IPS-18a (cell line): ENCODE results near the gene RSPO3.

ENCODE experiments used
- H3K27ac ChIP-seq: one replicate; pipeline ENCODE4 v1.5.1; 2013; ENCODE audit warnings: low read length
- H3K27me3 ChIP-seq: one replicate; pipeline ENCODE4 v1.6.1; 2013; ENCODE audit warnings: mild to moderate bottlenecking, low read length; ENCODE audit not compliant: control insufficient read depth, insufficient read depth
- H3K36me3 ChIP-seq: one replicate; pipeline ENCODE4 v1.6.1; 2013; ENCODE audit warnings: low read depth, low read length; ENCODE audit not compliant: control insufficient read depth
- H3K4me1 ChIP-seq: one replicate; pipeline ENCODE4 v1.6.1; 2013; ENCODE audit warnings: low read depth, low read length; ENCODE audit not compliant: control insufficient read depth
- H3K4me3 ChIP-seq: one replicate; pipeline ENCODE4 v1.5.1; 2013; ENCODE audit warnings: low read length
- H3K9ac ChIP-seq: one replicate; pipeline ENCODE4 v1.6.1; 2013; ENCODE audit warnings: mild to moderate bottlenecking, low read length, moderate library complexity
- H3K9me3 ChIP-seq: one replicate; pipeline ENCODE4 v1.6.1; 2013; ENCODE audit warnings: low read depth, low read length; ENCODE audit not compliant: control insufficient read depth

RSPO3 gene

DNA sequence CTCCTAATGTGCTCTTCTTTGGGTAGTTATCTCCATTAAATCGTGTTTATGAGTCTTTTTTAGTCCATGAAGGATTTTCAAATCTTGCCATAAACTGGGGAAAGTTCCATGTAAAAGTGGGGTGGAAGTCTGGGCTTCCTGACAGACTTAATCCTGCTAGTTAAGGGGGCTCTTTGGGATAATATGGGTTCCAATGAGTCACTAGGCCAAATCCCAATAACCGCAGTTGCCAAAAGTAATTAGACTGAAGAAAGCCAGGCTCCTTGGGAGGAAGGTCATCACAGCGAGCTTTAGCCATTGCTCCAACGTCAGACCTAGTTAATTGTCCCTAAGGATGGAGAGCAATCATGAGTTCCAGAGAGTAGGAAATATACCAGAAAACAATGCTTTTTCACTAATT, 10.8 kb downstream of the RSPO3 start:
- no peaks in the 10 kb centered on the region for H3K36me3 ChIP-seq
- no peaks in the 10 kb centered on the region for H3K27me3 ChIP-seq
- no peaks in the 10 kb centered on the region for H3K9me3 ChIP-seq
- no peak overlapping the region for H3K4me3 ChIP-seq
- H3K4me1 ChIP-seq: no peaks in the 10 kb centered on the region
- no peak overlapping the region for H3K9ac ChIP-seq
- H3K27ac ChIP-seq: no peak overlapping the region

DNA sequence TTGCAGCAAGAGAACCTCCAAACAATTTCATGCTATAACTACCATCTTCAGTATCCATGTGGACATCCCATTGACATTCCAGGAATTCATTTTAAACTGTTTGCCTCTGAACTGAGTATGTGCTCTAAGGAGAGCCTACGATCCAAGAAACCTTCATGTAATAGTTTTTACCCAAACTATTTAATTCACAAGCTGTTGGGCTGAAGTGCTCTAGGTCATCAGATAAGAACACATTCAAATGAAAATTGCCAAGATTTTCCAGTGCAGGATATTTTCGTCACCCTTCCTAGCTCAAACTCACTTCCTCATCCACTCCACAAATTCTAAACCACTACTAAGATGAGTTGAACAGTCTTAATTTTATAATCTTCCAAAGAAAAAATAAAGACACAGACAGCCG, 12.8 kb downstream of the RSPO3 start:
- no peaks in the 10 kb centered on the region for H3K27me3 ChIP-seq
- no peak overlapping the region for H3K4me3 ChIP-seq
- H3K27ac ChIP-seq: no peak overlapping the region
- H3K36me3 ChIP-seq: no peaks in the 10 kb centered on the region
- H3K9ac ChIP-seq: no peak overlapping the region
- H3K4me1 ChIP-seq: no peaks in the 10 kb centered on the region
- H3K9me3 ChIP-seq: no peaks in the 10 kb centered on the region

DNA sequence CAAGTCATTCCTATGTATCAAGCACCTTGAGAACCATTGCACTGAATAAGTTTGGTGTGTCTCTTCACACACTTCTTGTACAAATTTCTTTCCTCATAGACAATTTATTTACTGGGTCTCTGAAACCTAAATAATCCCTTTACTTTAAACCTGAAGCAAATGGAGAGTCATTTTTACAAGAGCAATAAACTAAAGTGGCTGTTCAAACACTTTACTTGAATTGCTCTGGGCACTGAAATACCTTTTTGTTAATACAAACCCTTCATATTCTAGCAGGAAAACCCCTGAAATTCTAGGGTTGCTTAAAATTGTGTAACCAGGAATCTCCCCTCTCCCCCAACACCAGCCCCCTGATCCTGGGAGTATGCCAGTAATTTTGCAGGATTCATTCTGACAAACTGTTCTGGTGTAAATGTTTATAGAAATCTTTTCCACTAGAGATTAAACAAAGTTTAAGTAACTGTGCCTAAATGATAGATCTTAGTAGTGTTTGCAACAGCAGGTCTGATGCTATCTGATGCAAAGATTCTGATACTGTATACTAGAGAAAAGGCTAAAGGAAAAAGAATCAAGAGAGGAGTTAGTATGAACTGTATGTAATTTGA, 13.4 kb downstream of the RSPO3 start:
- Histone ChIP-seq H3K36me3 (no peaks in the 10 kb centered on the region), H3K27me3 (no peaks in the 10 kb centered on the region), H3K9me3 (no peaks in the 10 kb centered on the region), H3K27ac (no peak overlapping the region), H3K9ac (no peak overlapping the region), H3K4me1 (no peaks in the 10 kb centered on the region), H3K4me3 (no peak overlapping the region)

DNA sequence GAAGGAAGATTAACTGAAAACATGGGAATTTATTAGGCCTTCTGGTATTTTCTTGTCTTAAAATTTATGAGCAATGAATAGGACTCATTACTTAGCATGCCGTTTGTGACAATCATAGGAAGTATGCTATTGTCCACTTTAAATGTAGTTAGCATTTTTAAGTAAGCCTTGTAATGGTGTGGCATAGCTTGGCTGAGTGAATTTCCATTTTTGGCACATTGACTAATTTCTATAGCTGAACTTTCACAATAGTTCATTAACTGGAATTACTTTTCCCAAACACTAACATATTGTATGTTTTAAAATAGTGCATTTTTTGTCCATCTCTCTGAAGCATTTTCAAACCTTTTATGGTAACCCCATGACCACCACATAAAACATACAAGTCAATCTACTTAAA, 15.7 kb downstream of the RSPO3 start:
- no peak overlapping the region for H3K27ac ChIP-seq
- no peaks in the 10 kb centered on the region for H3K27me3 ChIP-seq
- H3K9me3 ChIP-seq: no peaks in the 10 kb centered on the region
- no peak overlapping the region for H3K4me3 ChIP-seq
- H3K4me1 ChIP-seq: no peaks in the 10 kb centered on the region
- H3K9ac ChIP-seq: no peak overlapping the region
- no peaks in the 10 kb centered on the region for H3K36me3 ChIP-seq

DNA sequence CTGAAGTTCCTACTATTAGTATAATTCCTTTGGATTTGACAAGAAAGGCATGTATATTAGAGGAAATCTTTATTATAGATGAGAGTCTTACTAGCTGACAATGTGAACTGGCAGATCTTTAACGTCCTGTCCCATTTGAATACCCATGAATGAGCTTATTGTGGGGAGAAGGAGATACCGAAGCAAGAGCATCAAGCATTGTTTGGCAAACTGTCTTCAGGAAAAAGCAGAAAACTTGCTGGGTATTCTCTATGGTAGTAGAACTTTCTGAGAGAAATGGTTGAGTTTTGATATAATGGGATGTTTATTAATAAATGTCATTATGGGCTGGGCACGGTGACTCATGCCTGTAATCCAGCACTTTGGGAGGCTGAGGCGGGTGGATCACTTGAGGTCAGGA, 18.3 kb downstream of the RSPO3 start:
- H3K27ac ChIP-seq: no peak overlapping the region

DNA sequence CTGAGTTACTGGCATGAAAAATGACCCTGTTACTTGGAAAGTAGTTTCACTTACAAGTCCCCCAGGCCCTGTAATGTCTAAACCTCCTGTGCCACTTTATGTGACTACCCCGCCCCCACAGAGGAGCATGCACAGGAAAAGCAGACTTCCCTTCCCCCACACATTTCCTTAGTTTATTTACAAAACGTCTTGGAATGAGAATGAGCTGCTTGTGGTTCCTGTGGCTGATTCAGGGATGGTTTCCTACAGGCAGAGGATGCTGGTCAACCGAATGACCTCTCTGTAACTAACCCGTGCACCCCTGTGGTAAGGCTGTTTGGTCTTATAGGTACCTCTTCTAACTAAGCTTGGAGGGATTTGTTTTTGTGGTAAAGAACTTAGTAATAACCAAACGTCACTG, 28.5 kb downstream of the RSPO3 start:
- H3K27ac ChIP-seq: no peak overlapping the region
- no peak overlapping the region for H3K9ac ChIP-seq
- no peaks in the 10 kb centered on the region for H3K27me3 ChIP-seq
- H3K9me3 ChIP-seq: no peaks in the 10 kb centered on the region
- H3K4me3 ChIP-seq: no peak overlapping the region
- H3K36me3 ChIP-seq: no peaks in the 10 kb centered on the region
- peaks cover 14% of the 10 kb centered on the region for H3K4me1 ChIP-seq

More for the DNA sequence above, 18.3 kb downstream of the RSPO3 start:
- no peak overlapping the region for H3K9ac ChIP-seq
- no peaks in the 10 kb centered on the region for H3K9me3 ChIP-seq
- no peaks in the 10 kb centered on the region for H3K4me1 ChIP-seq
- H3K4me3 ChIP-seq: no peak overlapping the region
- H3K36me3 ChIP-seq: no peaks in the 10 kb centered on the region
- H3K27me3 ChIP-seq: no peaks in the 10 kb centered on the region

DNA sequence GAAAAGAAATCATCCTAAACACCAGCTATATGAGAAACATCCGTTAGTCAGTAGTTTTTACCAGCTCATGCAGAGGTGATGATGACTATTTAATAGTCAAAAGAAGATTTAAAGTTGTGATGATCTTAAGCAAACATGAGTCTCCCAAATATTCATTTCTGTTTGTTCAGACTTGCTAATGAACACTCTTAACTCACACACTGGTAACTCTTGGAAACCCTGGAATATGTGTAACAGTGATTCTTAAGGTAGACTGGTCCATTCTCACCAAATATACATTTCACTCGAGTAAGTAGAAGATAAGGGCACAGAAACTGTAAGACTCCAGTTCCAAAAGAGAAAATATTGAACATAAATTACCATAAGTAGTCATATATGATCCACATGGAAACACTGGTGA, 29.1 kb downstream of the RSPO3 start:
- Histone ChIP-seq H3K4me1 (peaks cover 14% of the 10 kb centered on the region), H3K9me3 (no peaks in the 10 kb centered on the region), H3K27ac (no peak overlapping the region), H3K9ac (no peak overlapping the region), H3K4me3 (no peak overlapping the region), H3K36me3 (no peaks in the 10 kb centered on the region), H3K27me3 (no peaks in the 10 kb centered on the region)

DNA sequence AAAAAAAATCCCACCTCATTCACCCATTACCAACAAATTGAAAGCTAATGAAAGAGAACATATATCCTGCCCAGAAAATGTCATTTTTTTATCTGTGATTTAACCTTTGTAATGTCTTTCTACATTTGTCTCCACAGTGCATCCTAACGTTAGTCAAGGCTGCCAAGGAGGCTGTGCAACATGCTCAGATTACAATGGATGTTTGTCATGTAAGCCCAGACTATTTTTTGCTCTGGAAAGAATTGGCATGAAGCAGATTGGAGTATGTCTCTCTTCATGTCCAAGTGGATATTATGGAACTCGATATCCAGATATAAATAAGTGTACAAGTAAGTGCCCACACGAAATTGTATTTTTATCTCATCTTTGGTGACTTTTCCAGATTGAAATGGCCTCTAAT, 30.0 kb downstream of the RSPO3 start:
- Histone ChIP-seq H3K4me3 (no peak overlapping the region), H3K4me1 (peaks cover 14% of the 10 kb centered on the region), H3K36me3 (no peaks in the 10 kb centered on the region), H3K9me3 (no peaks in the 10 kb centered on the region), H3K27me3 (no peaks in the 10 kb centered on the region), H3K9ac (no peak overlapping the region), H3K27ac (no peak overlapping the region)

DNA sequence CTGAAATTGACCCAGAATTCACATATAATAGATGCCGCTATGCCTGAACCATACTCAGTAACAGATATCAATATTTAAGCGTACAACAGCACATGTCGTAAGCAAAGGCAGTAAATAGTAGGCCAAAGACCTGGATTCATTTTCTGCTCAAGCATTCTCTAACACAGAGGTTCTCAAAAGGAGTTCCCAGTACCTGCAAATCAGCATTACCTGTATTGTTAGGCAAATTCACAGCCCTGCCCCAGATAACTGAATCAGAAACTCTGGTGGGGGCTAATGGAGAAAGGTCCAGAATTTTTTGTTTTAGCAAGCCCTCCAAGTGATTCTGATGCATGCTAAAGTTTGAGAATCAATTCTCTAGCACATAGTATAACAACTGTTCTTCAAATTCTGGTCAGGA, 36.0 kb downstream of the RSPO3 start:
- Histone ChIP-seq H3K9ac (no peak overlapping the region), H3K9me3 (no peaks in the 10 kb centered on the region), H3K27me3 (no peaks in the 10 kb centered on the region), H3K4me3 (no peak overlapping the region), H3K4me1 (peaks cover 13% of the 10 kb centered on the region), H3K27ac (no peak overlapping the region), H3K36me3 (no peaks in the 10 kb centered on the region)

DNA sequence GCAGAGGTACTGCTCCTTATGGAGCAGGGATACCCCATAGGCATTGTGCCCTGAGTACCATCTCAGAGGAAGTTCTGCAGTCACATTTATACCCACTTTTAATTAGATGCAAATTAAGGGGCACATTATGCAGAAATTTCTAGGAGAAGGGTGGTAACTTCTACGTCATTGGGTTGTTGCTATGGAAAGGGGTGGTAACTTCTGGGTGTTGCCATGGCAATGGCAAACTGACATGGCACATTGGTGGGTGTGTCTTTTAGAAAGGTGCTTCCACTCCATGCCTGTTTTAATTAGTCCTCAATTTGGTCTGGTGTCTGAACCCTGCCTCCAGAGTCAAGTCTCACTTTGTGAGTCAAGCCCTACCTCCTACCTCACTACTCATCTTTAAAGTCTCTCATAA, 42.0 kb downstream of the RSPO3 start:
- Histone ChIP-seq H3K27ac (no peak overlapping the region), H3K27me3 (no peaks in the 10 kb centered on the region), H3K4me1 (peaks cover 24% of the 10 kb centered on the region), H3K9ac (no peak overlapping the region), H3K36me3 (no peaks in the 10 kb centered on the region), H3K9me3 (no peaks in the 10 kb centered on the region), H3K4me3 (no peak overlapping the region)

DNA sequence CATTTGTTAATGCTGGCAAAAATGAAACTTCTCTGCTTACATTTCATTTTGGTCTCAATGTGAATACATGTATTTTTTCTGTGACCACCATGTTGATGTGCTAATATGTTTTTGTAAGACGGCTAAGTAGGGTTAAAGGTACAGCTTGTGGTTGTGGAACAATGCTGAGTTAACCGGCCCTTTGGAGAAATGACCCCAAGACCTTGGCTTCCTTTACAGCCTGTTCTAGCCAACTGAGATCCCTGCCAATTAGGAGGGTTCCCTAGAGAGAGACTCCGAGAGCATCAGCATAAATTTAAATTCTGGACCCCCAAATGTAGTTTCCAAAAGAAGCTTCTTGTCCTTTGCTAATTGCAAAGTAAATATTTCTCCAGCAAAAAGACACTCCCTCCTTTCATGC, 44.4 kb downstream of the RSPO3 start:
- H3K4me3 ChIP-seq: no peak overlapping the region
- no peaks in the 10 kb centered on the region for H3K9me3 ChIP-seq
- no peaks in the 10 kb centered on the region for H3K27me3 ChIP-seq
- no peaks in the 10 kb centered on the region for H3K36me3 ChIP-seq
- peaks cover 24% of the 10 kb centered on the region for H3K4me1 ChIP-seq
- H3K27ac ChIP-seq: no peak overlapping the region
- H3K9ac ChIP-seq: no peak overlapping the region

DNA sequence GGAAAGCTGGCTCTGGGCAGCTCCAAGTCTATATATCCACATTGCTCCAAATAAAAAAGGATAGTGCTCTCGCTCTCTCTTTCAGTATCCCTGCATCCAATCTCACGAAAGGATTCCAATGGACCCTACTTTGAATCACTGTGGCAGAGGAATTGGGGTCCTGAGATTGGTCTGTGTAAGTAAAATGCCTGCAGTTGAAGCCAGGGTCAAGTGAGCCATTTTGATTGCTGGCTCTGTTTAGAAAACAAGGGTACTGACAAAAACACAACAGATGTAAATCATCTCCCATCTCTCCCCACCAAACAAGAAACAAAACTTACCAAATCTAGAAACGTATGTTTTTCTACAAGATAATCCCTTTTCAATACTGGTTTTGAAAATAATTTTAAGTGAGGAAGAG, 45.6 kb downstream of the RSPO3 start:
- H3K27me3 ChIP-seq: no peaks in the 10 kb centered on the region
- no peaks in the 10 kb centered on the region for H3K36me3 ChIP-seq
- peaks cover 24% of the 10 kb centered on the region for H3K4me1 ChIP-seq
- H3K9ac ChIP-seq: no peak overlapping the region
- no peak overlapping the region for H3K4me3 ChIP-seq
- H3K27ac ChIP-seq: no peak overlapping the region
- no peaks in the 10 kb centered on the region for H3K9me3 ChIP-seq
